GM12891 (cell line): Measurements from ENCODE around the gene IL18RAP.

ENCODE experiments used
- PAX5 ChIP-seq: IDR thresholded peaks from 2 replicates; pipeline ENCODE4 v1.6.1; 2011; ENCODE audit warnings: low read length, moderate library complexity, mild to moderate bottlenecking; ENCODE audit not compliant: insufficient read depth, severe bottlenecking
- POLR2A ChIP-seq: IDR thresholded peaks from 2 replicates; pipeline ENCODE4 v1.6.1; 2011; ENCODE audit warnings: low read depth, low read length, control low read depth
- POLR2AphosphoS5 ChIP-seq: IDR thresholded peaks from 2 replicates; pipeline ENCODE4 v1.6.1; 2011; ENCODE audit warnings: low read depth, low read length, control low read depth
- TAF1 ChIP-seq: IDR thresholded peaks from 2 replicates; pipeline ENCODE4 v1.6.1; 2011; ENCODE audit warnings: low read depth, low read length, control low read depth

DNA sequence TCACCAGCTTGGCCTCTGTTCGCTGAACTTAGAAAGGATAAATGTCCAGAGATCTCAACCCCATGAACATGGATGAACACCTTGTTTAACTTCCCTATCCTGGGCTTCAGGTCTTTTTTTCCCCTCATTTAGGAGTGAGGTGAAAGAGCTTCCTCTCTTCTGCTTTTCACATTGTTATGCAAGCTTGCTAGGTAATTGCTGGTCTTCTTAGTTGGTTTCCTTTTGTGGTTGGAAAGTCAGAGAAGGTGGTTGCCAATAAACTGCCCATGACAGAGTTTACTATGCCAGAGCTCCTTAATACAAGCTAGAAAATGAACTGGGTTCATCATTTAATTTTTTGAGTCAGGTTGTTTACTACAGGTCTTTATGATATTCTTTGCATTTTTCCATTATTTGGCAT is 66.7 kb downstream of the IL18RAP start:
- TF ChIP-seq POLR2A (no peak), POLR2AphosphoS5 (no peak), TAF1 (no peak), PAX5 (no peak)
